Measurements from ENCODE around the gene PLCL1. TPM values are rescaled to one million over a fixed set of nuclear protein-coding genes. Genes with fewer than 3 reads are reported as not detected.

The PLCL1 gene
- total RNA-seq, 1 donor from 2014 or later: 96.2 TPM

GRCh38 chr2:197958592-197959150 lies 154.3 kb downstream of the PLCL1 start:
- no peak for DNase-seq (ENCODE audit: missing footprints)
- peak; percentile 95 for ATAC-seq
- intact Hi-C loops (cut with DNase I): loop anchor here (1.0 to 5.0 kb wide), 4 partner anchors 66 to 169 kb away; partner anchors contain the start of gene PLCL1

- ATAC-seq: no peak
- intact Hi-C loops (cut with DNase I): loop anchor here (5.0 kb wide), 3 partner anchors 67 to 168 kb away; no protein-coding TSS in a partner anchor
- no peak for DNase-seq (ENCODE audit: missing footprints)
These were observed 155.0 kb downstream of the PLCL1 start for GRCh38 chr2:197959383-197959782.

- intact Hi-C loops (cut with DNase I): no loop called here
- no peak for ATAC-seq
- DNase-seq (ENCODE audit: missing footprints): no peak
These were observed 156.4 kb downstream of the PLCL1 start for GRCh38 chr2:197960786-197961185.

- ATAC-seq: no peak
- no peak for DNase-seq (ENCODE audit: missing footprints)
- intact Hi-C loops (cut with DNase I): no loop called here
These were observed 160.3 kb downstream of the PLCL1 start for GRCh38 chr2:197964720-197965119.

GRCh38 chr2:197965756-197966155 lies 161.4 kb downstream of the PLCL1 start:
- intact Hi-C loops (cut with DNase I): no loop called here
- ATAC-seq (no peak), DNase-seq (ENCODE audit: missing footprints) (no peak)

GRCh38 chr2:197969391-197969893 lies 165.0 kb downstream of the PLCL1 start:
- intact Hi-C loops (cut with DNase I): no loop called here
- ATAC-seq (peak; percentile 86), DNase-seq (ENCODE audit: missing footprints) (no peak)

- ATAC-seq: peak; percentile 23
- DNase-seq (ENCODE audit: missing footprints): no peak
- intact Hi-C loops (cut with DNase I): no loop called here
These were observed 167.7 kb downstream of the PLCL1 start for GRCh38 chr2:197972061-197972460.

- no peak for DNase-seq (ENCODE audit: missing footprints)
- intact Hi-C loops (cut with DNase I): no loop called here
- no peak for ATAC-seq
These were observed 168.2 kb downstream of the PLCL1 start for GRCh38 chr2:197972587-197972986.

GRCh38 chr2:197973772-197974171 lies 169.4 kb downstream of the PLCL1 start:
- DNase-seq (ENCODE audit: missing footprints): no peak
- intact Hi-C loops (cut with DNase I): no loop called here
- no peak for ATAC-seq

- intact Hi-C loops (cut with DNase I): loop anchor here (5.0 kb wide), 1 partner anchor 76 kb away; no protein-coding TSS in a partner anchor
- ATAC-seq: peak; percentile 45
- DNase-seq (ENCODE audit: missing footprints): no peak
These were observed 171.6 kb downstream of the PLCL1 start for GRCh38 chr2:197975931-197976519.

GRCh38 chr2:197978971-197979370 lies 174.6 kb downstream of the PLCL1 start:
- intact Hi-C loops (cut with DNase I): loop anchor here (5.0 kb wide), 1 partner anchor 73 kb away; no protein-coding TSS in a partner anchor
- ATAC-seq (no peak), DNase-seq (ENCODE audit: missing footprints) (no peak)

GRCh38 chr2:197982565-197982964 lies 178.2 kb downstream of the PLCL1 start:
- ATAC-seq (no peak), DNase-seq (ENCODE audit: missing footprints) (no peak)
- intact Hi-C loops (cut with DNase I): no loop called here

- DNase-seq (ENCODE audit: missing footprints) (no peak), ATAC-seq (no peak)
- intact Hi-C loops (cut with DNase I): no loop called here
These were observed 180.7 kb downstream of the PLCL1 start for GRCh38 chr2:197985029-197985638.

- intact Hi-C loops (cut with DNase I): no loop called here
- ATAC-seq (no peak), DNase-seq (ENCODE audit: missing footprints) (no peak)
These were observed 182.6 kb downstream of the PLCL1 start for GRCh38 chr2:197986977-197987376.

- intact Hi-C loops (cut with DNase I): no loop called here
- no peak for ATAC-seq
These were observed 186.0 kb downstream of the PLCL1 start for GRCh38 chr2:197990356-197990755.

GRCh38 chr2:197992482-197993133 lies 188.2 kb downstream of the PLCL1 start:
- no peak for ATAC-seq
- DNase-seq (ENCODE audit: missing footprints): no peak
- intact Hi-C loops (cut with DNase I): no loop called here

More at GRCh38 chr2:197990356-197990755, 186.0 kb downstream of the PLCL1 start:
- DNase-seq (ENCODE audit: missing footprints): no peak

- ATAC-seq: no peak
- no peak for DNase-seq (ENCODE audit: missing footprints)
- intact Hi-C loops (cut with DNase I): no loop called here
These were observed 189.0 kb downstream of the PLCL1 start for GRCh38 chr2:197993363-197993762.

- intact Hi-C loops (cut with DNase I): no loop called here
- ATAC-seq: no peak
- DNase-seq (ENCODE audit: missing footprints): no peak
These were observed 189.4 kb downstream of the PLCL1 start for GRCh38 chr2:197993830-197994229.

- intact Hi-C loops (cut with DNase I): no loop called here
- DNase-seq (ENCODE audit: missing footprints) (no peak), ATAC-seq (no peak)
These were observed 190.4 kb downstream of the PLCL1 start for GRCh38 chr2:197994751-197995150.

- intact Hi-C loops (cut with DNase I): no loop called here
- no peak for ATAC-seq
- DNase-seq (ENCODE audit: missing footprints): no peak
These were observed 192.2 kb downstream of the PLCL1 start for GRCh38 chr2:197996583-197996982.

Measured in Right ventricle myocardium inferior (tissue), 1 donor.